NCI-H128 (cell line): ENCODE measurements around the gene BOK.
"Not testable (repeated sequence)": the region's sequence is repeated elsewhere in the genome, so short reads cannot be mapped to it uniquely, and the experiment has no call there.

Source experiments
- DNase-seq: peaks from one replicate; lab custom pipeline; 2025; ENCODE audit not compliant: unreplicated experiment; lab: John Stamatoyannopoulos, UW

The BOK gene

DNA sequence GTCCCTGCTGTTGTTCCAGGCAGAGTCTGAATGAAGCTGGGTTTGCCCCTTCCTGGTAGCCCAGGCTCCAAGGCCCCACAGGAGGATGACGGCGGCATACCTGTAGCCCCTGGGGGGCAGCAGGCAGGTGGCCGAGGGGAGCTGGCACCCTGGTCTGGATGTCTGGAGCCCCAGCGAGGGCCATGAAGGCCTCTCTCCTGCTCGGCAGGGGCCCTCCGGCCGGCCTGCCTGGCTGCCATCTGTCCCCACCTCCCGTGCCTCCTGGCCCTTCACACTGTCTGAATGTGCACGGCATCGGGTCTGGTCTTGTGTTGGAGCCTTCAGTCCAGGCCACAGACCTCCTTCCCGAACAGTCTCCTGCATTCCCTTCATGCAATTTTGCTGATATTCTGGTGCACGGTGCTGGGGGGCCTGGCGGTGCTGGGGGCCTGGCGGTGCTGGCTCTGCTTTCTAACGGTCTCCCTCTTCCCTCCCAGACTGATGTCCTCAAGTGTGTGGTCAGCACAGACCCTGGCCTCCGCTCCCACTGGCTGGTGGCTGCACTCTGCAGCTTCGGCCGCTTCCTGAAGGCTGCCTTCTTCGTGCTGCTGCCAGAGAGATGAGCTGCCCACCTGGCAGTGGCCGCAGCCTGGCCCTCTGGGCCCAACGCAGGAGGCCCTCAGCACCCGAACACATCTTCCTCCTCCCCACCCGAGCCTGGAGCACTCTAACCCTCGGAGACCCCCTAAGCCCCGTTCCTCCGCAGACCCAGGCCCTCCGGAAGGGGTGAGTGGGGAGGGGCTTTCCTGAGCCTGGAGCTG lies 13.5 kb downstream of the BOK start:
- DNase-seq: no peak

DNA sequence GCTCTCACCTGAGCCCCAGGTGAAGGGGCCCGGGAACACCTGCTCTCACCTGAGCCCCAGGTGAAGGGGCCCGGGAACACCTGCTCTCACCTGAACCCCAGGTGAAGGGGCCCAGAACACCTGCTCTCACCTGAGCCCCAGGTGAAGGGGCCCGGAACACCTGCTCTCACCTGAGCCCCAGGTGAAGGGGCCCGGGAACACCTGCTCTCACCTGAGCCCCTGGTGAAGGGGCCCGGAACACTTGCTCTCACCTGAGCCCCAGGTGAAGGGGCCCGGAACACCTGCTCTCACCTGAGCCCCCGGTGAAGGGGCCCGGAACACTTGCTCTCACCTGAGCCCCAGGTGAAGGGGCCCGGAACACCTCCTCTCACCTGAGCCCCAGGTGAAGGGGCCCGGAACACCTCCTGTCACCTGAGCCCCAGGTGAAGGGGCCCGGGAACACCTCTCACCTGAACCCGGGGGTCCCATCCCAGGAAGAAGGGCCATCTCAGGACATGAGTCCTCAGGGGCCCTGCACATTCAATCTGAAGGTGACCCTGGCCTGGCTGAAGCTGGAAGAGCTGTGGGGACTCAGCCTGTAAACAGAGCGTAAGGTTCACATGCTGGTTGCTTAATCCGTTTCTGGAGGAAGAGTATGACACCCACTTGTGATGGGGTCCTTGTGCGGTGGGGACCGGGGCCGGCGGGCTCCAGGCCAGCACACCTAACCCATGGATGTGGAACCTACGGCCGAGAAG lies 14.5 kb downstream of the BOK start:
- DNase-seq: not testable (repeated sequence)

DNA sequence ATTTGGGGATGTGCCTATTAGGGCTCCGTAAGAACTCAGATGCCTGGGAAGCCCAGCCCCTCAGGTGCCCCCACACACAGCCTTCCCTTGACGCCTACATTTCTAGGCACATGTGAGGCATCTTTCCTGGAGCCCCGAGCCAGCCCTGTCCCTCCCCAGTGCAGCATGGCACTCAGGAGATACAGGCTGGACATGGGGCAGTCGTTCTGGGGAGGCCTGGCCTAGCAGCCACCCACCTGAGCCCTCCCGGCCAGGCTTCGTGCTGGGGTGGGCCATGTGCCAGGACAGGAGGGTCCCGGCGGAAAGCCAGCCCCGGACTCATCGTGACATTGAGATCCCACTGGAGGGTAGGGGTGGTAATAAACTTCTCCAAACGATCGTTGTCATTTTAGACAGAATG lies 15.2 kb downstream of the BOK start:
- no peak for DNase-seq

DNA sequence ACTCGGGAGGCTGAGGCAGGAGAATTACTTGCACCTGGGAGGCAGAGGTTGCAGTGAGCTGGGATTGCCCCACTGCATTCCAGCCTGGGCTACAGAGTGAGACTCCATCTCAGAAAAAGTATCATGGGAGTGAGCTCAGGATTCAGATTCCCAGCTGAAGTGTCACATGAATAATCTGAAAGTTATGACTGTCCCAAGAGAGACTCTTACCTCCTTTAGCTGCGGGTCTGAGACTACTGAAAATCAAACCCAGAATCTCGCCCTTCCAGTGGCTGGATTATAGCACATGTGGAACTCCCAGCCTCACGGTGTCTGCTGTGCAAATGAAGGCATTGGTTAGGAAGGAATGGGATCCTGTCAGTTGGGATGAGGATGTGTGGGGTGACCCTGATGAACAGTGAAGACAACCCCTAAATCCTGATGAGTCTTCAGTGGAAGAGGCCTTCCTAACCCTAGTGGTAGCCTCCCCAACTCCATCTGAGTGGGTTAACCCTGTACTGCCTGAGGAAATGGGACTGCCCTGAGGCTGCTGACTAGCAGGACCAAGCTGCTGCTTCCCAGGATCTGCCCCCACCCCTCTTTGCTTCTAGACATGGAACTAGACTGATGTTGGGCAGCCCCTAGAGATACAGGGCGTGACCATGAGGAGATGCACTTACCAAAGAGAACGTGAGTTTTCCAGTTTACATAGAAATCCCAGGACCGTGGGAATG lies 16.5 kb downstream of the BOK start:
- no peak for DNase-seq

DNA sequence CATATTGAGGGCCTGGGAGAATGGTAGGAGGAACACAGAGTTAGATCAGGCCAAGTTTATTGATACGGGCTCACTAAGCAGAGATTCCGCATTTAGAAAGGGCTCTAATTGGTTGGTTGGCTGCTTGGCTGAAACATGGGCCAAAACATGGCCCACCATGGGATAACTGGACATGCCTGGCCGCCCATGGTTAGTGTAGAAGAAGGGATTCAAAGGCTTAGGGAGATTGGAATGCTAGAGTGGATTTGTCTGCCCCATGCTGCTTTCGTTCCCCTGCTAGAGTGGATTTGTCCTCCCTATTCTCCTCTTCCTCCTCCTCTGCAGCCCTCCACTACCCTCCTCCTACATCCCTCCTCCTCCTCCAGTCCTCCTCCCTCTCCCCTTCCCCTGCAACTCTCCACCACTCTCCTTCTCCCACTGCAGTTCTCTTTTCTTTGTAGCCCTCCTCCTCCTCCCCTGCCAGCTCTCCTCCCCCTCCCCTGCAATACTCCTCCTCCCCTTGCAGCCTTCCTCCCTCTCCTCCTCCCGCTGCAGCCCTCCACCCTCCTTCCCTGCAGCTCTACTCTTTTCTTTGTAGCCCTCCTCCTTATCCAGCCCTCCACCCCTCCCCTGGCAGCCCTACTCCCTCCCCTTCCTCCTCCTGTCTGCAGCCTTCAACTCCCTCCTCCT lies 17.2 kb downstream of the BOK start:
- no peak for DNase-seq

DNA sequence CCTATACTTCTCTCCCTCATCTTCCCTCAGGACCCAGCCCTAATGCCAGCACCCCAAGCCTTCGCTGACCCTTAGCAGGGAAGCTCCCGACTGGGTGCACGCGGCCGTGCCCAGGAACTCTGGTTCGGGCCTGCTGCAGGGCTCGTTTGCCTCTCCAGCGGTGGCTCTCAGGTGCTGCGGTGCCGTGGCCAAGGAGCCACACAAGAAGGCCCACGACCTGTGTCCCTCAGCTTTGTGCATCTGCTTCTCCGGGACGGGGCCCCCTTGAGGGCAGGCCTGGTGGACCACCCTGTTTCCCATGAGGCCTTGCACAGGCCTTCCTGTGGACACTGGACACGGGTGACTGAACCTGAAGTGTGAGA lies 17.7 kb downstream of the BOK start:
- DNase-seq: no peak

DNA sequence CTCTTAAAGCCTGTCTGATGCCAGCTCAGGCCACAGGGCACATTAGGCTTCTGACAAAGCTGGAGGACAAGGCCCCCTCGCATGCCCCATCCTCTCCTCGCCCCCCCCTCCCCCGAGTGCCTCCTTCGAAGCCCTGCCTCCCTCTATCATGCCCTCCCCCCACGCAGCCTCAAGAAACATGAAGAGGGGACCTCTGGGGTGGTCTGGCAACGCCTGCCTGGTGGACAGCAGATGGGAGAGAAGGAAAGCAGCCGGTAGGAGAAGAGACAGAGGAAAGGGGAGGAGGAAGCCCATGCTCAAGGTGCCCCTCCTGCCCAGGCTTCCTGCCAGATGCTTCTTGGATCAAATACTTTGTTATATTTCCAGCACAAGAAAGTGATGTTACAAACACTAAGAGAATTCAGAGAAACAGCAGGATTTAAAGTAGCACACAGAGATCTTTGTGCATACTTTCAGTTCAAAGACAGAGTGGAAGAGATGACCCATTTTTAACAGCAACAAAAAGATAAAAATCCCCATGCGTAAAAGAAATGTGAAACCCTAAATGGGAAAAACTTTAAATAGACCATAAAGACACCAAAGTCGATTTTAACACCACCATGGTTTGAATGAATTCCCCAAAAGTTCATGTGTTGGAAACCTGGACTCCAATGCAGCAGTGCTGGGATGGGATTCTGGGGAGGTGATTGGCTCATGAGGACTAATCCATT lies 19.0 kb downstream of the BOK start:
- DNase-seq: no peak

DNA sequence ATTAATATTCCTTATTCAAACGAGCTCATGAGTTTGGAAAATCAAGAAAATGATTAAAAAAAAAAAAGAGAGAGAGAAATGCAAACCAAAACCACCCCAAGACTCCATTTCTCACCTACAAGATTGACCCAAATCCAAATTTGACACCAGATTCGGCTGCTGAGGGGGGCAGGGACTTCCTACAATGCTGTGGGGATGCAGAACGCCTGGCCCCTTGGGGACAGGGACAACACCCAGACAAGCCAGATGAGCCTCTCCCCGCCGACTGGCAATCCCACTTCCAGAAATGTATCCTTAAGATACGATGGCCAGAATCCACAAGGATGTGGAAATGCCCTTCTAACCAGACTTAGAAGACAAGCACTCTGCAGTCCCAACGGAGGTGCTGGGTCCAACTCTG lies 20.7 kb downstream of the BOK start:
- DNase-seq: no peak

DNA sequence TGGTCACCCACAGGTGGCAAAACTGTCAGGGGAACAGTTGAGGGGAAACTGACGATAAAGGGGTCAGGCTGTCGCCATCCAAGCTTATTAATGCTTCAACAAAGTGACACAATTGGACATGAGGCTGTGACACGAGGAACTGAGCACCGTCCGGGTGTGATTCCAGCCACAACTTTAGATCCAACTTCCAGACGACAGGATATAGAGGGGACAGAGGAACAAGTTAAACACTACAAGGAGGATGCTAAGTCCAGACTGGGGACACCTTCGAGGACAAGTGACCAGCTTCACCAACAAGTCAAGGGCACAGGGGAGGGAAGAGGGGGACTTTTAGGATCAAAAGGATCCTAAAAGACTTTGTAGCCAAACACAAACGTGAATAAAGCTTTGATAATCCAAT lies 23.8 kb downstream of the BOK start:
- DNase-seq: no peak

DNA sequence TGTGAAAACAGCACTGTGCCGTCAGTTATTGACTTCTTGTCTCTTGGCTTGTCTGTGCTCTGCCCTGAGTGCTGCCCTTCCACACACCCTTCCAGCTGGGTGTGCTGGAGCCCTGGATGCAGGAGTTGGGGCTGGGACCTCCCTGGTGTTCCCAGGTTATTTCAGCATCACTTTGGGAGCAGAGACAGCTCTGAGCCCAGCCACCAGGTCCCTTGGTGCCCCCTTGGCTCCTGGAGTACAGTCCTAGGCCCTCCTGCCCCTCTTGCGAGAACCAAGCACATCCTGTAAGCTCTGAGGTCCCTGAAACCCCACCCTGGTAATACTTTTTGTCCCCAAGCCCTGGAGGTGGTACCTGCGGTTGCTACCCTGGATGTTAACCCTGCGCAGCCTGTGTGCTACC lies 24.3 kb downstream of the BOK start:
- no peak for DNase-seq

DNA sequence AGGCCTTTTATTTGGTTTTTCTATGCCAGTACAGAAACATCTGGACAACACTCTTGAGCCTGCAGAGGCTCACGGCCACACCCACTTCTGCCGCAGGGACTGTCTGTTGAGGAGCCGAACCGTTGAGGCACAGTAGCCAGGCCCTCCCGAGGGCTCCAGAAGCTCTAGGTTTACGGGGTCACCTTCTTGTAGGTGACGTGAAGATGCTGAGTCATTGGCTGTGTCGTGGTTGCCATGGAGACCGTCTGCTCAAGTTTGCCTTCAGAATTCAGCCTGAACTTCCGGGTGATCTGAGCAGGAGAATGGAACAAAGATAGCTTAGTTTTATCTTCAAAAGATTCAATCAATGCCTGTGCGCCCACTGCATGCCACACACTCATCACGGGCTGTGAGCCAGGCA lies 25.9 kb downstream of the BOK start:
- DNase-seq: no peak

DNA sequence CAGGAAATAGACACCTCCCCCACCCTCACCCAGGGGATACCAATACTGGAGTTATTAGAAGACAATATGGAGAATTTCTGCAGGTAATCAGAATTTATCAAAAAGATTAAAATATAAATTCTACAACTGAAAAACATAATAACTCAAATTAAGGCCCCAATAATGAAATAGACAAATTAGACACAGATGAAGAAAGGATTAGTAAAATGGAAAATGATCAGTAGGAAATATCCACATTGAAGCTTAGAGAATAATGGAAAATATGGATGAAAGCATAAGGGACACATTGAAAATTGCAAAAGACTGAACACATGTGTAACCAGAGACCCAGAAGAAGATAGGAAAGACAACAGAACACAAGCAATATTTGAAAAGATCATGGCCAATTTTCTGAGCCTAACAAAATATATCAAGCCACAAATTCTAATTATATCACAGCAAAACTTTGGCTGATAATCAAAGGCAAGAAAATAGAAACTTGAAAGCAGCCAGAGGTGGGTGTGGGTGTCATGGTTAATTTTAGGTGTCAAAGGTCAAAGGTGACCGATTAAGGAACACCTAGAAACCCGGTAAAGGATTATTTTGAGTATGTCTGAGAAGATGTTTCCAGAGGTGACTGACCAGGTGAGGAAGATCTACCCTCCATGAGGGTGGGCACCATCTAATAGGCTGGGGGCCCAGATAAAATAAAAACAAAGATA lies 28.2 kb downstream of the BOK start:
- DNase-seq: no peak

DNA sequence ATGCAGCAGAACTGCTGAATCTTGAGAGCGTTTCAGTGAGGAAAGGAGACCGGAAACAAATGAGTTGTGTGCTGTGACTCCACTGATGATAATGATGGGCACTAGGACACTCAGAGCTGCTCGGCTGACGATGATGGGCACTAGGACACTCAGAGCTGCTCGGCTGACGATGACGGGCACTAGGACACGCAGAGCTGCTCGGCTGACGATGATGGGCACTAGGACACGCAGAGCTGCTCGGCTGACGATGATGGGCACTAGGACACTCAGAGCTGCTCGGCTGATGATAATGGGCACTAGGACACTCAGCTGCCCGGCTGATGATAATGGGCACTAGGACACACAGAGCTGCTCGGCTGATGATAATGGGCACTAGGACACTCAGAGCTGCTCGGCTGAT lies 31.3 kb downstream of the BOK start:
- DNase-seq: not testable (repeated sequence)

DNA sequence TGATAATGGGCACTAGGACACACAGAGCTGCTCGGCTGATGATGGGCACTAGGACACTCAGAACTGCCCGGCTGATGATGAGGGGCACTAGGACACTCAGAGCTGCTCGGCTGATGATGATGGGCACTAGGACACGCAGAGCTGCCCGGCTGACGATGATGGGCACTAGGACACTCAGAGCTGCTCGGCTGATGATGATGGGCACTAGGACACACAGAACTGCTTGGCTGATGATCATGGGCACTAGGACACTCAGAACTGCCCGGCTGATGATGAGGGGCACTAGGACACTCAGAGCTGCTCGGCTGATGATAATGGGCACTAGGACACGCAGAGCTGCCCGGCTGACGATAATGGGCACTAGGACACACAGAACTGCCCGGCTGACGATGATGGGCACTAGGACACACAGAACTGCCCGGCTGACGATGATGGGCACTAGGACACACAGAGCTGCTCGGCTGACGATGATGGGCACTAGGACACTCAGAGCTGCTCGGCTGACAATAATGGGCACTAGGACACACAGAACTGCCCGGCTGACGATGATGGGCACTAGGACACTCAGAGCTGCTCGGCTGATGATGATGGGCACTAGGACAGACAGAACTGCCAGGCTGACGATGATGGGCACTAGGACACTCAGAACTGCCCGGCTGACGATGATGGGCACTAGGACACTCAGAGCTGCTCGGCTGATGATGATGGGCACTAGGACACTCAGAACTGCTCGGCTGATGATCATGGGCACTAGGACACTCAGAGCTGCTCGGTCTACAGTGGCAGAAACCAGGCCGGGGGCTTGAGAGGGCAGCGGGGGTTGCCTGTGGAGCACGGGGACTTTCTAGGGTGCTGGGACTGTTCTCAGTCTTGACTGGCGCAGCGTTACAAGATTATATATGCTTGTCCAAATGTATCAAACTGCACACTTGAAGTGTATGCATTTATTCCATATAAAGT lies 32.2 kb downstream of the BOK start:
- DNase-seq: not testable (repeated sequence)

DNA sequence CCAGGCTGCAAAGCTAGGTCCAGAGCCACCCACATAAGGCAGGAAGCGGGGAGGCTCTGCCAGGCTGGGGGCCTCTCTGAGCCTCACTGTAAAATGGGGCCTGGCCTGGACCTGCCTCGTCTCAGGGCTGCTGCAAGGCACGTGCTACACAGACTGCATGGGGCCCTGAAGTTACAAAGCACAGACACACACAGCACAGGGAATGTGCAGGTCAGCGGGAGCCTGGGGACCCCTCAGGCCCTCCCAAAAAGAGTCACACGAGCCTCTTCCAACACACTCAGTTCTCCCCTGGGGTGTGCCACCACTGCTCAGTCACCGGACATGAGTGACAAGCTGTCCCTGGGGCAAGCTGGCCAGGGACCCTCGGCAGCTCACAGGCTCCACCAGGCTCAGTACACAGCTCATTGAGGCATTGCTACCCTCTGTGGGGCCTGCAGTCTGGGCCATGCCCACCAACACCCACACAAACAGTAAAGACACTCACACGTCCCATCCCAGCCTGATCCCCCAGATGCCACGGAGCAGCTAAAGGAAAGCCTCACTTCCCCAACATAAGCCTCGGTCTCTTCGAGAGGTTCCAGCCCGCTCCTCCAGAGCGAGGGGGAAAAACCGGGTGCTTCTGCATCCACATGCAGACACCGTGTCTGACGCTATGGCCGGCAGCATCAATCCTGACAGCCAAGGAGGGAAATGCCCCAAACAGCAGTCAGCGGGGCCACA lies 33.7 kb downstream of the BOK start:
- DNase-seq: no peak

DNA sequence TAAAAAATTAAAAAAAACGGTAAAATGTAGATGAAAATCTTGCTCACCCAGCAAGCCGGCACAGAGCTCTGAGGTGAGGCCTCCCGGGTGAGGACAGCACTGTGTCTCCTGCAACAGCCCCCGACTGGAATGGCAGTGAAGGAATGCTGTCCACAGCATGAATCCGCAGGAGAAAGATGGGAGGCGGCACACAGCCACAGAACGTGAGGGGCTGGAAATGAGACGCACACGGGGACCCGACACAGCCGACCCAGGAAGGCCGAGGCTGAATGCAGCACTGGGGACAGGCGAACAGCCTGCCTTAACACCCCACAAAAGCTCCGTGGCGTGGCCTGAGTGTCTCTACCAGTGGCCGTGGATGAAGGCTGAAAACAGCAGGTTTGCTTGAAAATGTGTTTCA lies 34.7 kb downstream of the BOK start:
- DNase-seq: no peak

DNA sequence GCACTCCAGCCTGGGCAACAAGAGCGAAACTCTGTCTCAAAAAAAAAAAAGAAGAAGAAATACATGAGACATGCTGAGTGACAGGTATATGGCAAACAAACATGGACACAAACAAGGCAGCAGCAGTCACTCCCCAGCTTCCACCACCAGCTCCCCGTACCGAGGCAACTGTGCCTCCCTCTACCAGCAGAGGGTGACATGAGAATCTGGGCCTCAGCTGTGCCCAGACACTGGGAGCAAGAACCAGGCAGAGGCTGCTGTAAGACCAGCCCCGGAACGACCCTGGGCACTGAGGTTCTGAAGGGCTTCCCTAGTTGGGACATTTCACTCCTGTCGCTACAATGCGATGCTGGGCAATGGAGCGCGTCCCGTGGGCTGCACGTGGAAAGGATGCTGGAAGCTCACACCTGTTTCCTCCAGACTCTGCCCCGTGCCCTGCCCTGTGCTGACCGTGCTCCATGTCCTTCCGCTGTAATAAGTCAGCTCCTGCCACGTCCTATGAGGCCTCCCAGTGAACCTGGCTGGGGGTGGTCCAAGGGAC lies 37.1 kb downstream of the BOK start:
- no peak for DNase-seq

DNA sequence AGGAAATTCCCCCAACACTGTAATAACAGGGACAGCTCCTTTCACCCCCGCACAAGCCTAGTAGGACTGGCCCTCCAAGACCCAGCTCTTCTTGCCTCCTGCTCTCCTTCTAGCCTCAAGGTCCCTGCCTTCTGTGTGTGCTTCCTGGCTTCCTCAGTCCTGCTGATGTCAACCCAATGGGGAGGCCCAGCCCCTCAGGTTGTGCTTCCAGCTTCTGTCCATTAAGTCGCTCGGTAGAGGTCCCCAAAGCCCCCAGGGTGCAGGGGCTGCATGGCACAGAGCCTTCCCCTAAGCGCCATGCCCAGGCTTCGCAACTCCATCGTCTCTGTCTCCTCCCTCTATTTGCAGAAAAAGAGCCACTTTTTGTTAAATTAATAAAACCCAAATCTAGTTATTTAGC lies 39.0 kb downstream of the BOK start:
- DNase-seq: no peak
